ENCODE measurements around the gene ARHGAP6. TPM values are rescaled to one million over a fixed set of nuclear protein-coding genes. Genes with fewer than 3 reads are reported as not detected.

Gene ARHGAP6
- total RNA-seq, 1 experiment from 2014 or later, result 0.07 TPM

DNA sequence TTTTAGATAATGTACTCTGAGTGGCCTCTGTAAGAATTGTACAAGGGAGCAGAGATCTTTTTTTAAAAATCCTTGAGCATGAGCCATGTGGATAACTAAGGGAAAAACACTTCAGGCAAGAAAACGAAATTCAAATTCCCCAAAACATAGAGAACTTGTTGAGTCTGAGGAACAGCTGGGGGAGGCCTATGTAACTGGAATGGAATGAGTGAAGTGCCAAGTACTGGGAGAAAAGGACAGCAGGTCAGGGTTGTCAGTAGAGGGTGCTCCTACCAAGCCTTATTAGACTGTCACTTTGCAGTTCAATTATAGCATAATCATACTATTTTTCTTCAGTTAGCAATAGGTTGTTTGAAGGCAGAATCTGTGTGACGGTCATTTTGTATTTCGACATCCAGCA lies 135.1 kb downstream of the ARHGAP6 start:
- H3K36me3 Mint-ChIP-seq (ENCODE audit: insufficient read depth in 1 of 3, low read depth in 3 of 3), result no peaks in the 10 kb centered on the region
- Histone ChIP-seq H3K79me2 (ENCODE audit: insufficient read depth, low read length) (no peaks in the 10 kb centered on the region), H4K8ac (replicated peaks; ENCODE audit: insufficient read length, low read depth, low read length) (no peak overlapping the region), H2AK5ac (ENCODE audit: insufficient read length, low read length) (no peak overlapping the region), H3K79me1 (ENCODE audit: insufficient read depth, low read depth, low read length, poor library complexity, severe bottlenecking) (no peaks in the 10 kb centered on the region), H3K4me1 (ENCODE audit: insufficient read depth, low read length) (no peaks in the 10 kb centered on the region), H3K27ac (ENCODE audit: insufficient read length, low read depth, low read length) (no peak overlapping the region), H3K9me3 (ENCODE audit: control insufficient read depth, low read depth, low read length) (no peaks in the 10 kb centered on the region), H3K4ac (ENCODE audit: low read depth, low read length) (no peak overlapping the region), H3K23me2 (ENCODE audit: insufficient read length, low read depth, low read length, poor library complexity, severe bottlenecking) (no peaks in the 10 kb centered on the region), H4K20me1 (ENCODE audit: control insufficient read depth, insufficient read depth, insufficient read length) (no peaks in the 10 kb centered on the region), H2BK15ac (ENCODE audit: low read depth, low read length) (no peak overlapping the region), H3K23ac (ENCODE audit: insufficient read length, low read depth, low read length) (no peak overlapping the region), H3K9ac (ENCODE audit: extremely low read depth, insufficient read length, low read length) (no peak overlapping the region), H4K5ac (ENCODE audit: insufficient read length, low read depth, low read length) (no peak overlapping the region), H2BK5ac (ENCODE audit: insufficient read length, low read length) (no peak overlapping the region), H3T11ph (ENCODE audit: low read length) (no peak overlapping the region), H2BK120ac (ENCODE audit: low read depth, low read length, poor library complexity, severe bottlenecking) (no peak overlapping the region), H3K18ac (ENCODE audit: insufficient read length, low read depth, low read length) (no peak overlapping the region), H3K27me3 (ENCODE audit: insufficient read depth, low read length) (no peaks in the 10 kb centered on the region), H3K14ac (ENCODE audit: insufficient read depth, low read length) (no peak overlapping the region), H3K4me2 (ENCODE audit: insufficient read depth, insufficient read length, low read length) (no peak overlapping the region), H4K91ac (ENCODE audit: insufficient read length, low read depth, low read length) (no peak overlapping the region), H2BK12ac (ENCODE audit: insufficient read length, low read depth, low read length) (no peak overlapping the region), H3K56ac (ENCODE audit: insufficient read length, low read depth, low read length) (no peak overlapping the region), H2BK20ac (ENCODE audit: low read depth, low read length, poor library complexity, severe bottlenecking) (no peak overlapping the region), H2AFZ (ENCODE audit: low read length) (no peak overlapping the region)
- H3K9me3 Mint-ChIP-seq, result peaks cover 33 to 52% of the 10 kb centered on the region in 2 experiments
- no CpG with 5 or more reads among the region's 3 CpGs for WGBS (ENCODE audit: extremely low coverage, insufficient read length, low lambda C conversion rate)
- no peak for DNase-seq
- H3K27ac Mint-ChIP-seq, result no peak overlapping the region
- peaks cover 0 to 3% of the 10 kb centered on the region in 2 experiments; a peak in 1 of 4 replicates for H3K4me1 Mint-ChIP-seq
- TF ChIP-seq, protein P1, sequence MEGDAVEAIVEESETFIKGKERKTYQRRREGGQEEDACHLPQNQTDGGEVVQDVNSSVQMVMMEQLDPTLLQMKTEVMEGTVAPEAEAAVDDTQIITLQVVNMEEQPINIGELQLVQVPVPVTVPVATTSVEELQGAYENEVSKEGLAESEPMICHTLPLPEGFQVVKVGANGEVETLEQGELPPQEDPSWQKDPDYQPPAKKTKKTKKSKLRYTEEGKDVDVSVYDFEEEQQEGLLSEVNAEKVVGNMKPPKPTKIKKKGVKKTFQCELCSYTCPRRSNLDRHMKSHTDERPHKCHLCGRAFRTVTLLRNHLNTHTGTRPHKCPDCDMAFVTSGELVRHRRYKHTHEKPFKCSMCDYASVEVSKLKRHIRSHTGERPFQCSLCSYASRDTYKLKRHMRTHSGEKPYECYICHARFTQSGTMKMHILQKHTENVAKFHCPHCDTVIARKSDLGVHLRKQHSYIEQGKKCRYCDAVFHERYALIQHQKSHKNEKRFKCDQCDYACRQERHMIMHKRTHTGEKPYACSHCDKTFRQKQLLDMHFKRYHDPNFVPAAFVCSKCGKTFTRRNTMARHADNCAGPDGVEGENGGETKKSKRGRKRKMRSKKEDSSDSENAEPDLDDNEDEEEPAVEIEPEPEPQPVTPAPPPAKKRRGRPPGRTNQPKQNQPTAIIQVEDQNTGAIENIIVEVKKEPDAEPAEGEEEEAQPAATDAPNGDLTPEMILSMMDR (conservative IDR thresholded peaks at IDR 0.05), result no peak
- H3K27me3 Mint-ChIP-seq (ENCODE audit: low read depth), result peaks cover 5% of the 10 kb centered on the region
- no peak overlapping the region for H3K4me3 Mint-ChIP-seq

All from H9 (cell line).